Ishikawa (cell line): Measurements from ENCODE around the gene MAK.

Experiments used
- EGR1 ChIP-seq: IDR thresholded peaks from 2 replicates; pipeline ENCODE4 v1.6.1; 2012
- EP300 ChIP-seq: IDR thresholded peaks from 2 replicates; pipeline ENCODE4 v1.6.1; 2012; ENCODE audit warnings: borderline replicate concordance
- NFIC ChIP-seq: IDR thresholded peaks from 2 replicates; pipeline ENCODE4 v1.6.1; 2012
- TF ChIP-seq, protein P1 (sequence below): IDR thresholded peaks from 2 replicates; pipeline ENCODE4 v1.6.1; 2012
- TF ChIP-seq, protein P2 (sequence below): IDR thresholded peaks from 2 replicates; pipeline ENCODE4 v1.6.1; 2012; ENCODE audit warnings: low read depth, mild to moderate bottlenecking

DNA sequence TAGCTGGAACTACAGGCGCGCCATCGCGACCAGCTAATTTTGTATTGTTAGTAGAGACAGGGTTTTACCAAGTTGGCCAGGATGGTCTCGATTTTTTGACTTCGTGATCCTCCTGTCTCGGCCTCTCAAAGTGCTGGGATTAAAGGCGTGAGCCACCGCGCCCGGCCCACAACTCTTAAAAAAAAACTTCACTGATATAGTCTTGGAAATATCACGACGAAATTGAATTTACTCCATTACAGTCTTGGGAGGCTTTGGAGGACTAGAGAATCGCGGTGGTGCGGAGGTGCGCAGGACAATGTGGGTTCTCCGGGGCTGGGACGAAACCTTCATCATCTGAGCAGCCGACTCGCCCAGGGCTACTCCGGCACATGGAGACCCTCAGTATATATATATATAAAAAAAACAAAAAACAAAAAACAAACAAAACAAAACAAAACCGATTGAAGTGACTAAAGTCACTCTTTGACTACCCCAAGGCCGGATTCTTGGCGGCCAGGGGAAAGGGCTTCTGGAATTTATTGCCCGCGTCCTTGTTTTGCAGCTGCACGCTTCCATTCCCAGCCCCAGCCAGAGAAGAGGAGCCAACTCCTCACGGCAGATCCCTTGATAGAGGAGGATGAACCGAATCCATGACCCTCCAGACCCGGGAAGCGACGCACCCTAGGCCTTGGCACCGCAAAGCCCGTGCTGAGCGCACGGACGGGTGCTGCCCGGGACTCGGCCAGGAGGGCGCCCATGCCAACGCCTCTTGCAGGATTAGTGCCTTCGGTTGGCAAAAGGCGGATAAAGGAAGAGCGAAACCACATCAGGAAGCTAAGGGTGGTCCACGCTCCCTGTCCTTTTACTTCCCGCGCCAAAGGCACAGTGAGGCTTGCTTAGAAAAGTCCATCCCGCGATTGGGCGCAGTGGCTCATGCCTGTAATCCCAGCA is 45.2 kb upstream of the MAK start:
- no peak for TF ChIP-seq NFIC
- TF ChIP-seq EGR1: no peak
- TF ChIP-seq, protein P1, sequence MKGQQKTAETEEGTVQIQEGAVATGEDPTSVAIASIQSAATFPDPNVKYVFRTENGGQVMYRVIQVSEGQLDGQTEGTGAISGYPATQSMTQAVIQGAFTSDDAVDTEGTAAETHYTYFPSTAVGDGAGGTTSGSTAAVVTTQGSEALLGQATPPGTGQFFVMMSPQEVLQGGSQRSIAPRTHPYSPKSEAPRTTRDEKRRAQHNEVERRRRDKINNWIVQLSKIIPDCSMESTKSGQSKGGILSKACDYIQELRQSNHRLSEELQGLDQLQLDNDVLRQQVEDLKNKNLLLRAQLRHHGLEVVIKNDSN: no peak
- TF ChIP-seq EP300: no peak
- TF ChIP-seq, protein P2, sequence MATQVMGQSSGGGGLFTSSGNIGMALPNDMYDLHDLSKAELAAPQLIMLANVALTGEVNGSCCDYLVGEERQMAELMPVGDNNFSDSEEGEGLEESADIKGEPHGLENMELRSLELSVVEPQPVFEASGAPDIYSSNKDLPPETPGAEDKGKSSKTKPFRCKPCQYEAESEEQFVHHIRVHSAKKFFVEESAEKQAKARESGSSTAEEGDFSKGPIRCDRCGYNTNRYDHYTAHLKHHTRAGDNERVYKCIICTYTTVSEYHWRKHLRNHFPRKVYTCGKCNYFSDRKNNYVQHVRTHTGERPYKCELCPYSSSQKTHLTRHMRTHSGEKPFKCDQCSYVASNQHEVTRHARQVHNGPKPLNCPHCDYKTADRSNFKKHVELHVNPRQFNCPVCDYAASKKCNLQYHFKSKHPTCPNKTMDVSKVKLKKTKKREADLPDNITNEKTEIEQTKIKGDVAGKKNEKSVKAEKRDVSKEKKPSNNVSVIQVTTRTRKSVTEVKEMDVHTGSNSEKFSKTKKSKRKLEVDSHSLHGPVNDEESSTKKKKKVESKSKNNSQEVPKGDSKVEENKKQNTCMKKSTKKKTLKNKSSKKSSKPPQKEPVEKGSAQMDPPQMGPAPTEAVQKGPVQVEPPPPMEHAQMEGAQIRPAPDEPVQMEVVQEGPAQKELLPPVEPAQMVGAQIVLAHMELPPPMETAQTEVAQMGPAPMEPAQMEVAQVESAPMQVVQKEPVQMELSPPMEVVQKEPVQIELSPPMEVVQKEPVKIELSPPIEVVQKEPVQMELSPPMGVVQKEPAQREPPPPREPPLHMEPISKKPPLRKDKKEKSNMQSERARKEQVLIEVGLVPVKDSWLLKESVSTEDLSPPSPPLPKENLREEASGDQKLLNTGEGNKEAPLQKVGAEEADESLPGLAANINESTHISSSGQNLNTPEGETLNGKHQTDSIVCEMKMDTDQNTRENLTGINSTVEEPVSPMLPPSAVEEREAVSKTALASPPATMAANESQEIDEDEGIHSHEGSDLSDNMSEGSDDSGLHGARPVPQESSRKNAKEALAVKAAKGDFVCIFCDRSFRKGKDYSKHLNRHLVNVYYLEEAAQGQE: no peak
